ENCODE results near the gene GSTT2. TPM values are rescaled to one million over a fixed set of nuclear protein-coding genes. Genes with fewer than 3 reads are reported as not detected.
"Not testable (repeated sequence)": the region's sequence is repeated elsewhere in the genome, so short reads cannot be mapped to it uniquely, and the experiment has no call there.

The GSTT2 gene
- total RNA-seq, 1 donor from 2014 or later: 1.1 TPM

DNA sequence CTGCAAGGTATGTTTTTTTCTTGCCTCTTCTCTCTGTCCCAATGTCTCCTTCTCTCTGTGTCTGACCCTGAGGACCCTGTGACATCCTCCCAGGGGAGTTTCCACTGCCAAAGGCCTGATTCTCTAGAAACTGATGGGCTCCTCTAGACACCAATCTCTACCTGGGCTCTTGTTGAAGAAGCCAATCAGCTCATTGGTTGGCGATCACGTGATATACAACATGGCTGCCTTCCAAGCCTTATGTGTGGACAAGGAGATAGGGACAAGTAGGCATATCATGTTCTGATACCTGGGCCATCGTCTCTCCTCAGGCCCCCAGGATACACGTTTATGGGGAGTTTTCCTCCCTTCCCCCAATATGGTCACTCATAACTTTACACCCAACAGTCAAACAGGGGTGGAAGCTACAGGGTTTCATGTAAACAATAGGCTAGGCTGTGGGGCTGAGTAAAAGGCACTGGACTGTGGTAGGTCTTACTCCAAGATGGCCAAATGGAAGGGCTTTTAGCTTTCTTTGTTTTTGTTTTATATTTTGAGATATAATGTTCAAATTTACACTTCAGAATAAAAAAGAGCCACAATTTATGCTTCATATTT lies 13.7 kb downstream of the GSTT2 start:
- H3K9me3 ChIP-seq; ATAC-seq; H3K27me3 ChIP-seq; intact Hi-C loops (cut with DNase I); DNase-seq; H3K36me3 ChIP-seq; H3K4me1 ChIP-seq; H3K4me3 ChIP-seq; H3K27ac ChIP-seq: not testable (repeated sequence)

DNA sequence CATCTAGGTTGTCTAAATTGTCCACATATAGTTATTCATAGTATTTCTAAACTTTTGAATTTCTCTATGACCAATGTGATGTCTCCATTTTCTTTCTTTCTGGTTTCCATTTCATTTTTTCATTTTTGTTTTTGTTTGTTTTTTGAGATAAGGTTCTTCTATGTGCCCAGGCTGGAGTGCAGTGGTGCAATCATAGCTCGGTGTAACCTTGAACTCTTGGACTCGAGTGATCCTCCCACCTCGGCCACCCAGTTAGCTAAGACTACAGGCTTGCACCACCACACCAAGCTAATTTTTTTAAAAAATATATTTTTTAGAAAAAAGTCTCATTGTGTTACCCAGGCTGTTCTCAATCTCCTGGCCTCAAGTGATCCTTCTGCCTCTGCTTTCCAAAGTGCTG lies 17.2 kb downstream of the GSTT2 start:
- Histone ChIP-seq H3K4me1 (no peaks in the 10 kb centered on the region), H3K27ac (no peak overlapping the region), H3K27me3 (no peaks in the 10 kb centered on the region), H3K9me3 (no peaks in the 10 kb centered on the region), H3K36me3 (no peaks in the 10 kb centered on the region), H3K4me3 (no peak overlapping the region)
- no peak for ATAC-seq
- no peak for DNase-seq
- intact Hi-C loops (cut with DNase I): no loop called here
- TF ChIP-seq, protein P1, sequence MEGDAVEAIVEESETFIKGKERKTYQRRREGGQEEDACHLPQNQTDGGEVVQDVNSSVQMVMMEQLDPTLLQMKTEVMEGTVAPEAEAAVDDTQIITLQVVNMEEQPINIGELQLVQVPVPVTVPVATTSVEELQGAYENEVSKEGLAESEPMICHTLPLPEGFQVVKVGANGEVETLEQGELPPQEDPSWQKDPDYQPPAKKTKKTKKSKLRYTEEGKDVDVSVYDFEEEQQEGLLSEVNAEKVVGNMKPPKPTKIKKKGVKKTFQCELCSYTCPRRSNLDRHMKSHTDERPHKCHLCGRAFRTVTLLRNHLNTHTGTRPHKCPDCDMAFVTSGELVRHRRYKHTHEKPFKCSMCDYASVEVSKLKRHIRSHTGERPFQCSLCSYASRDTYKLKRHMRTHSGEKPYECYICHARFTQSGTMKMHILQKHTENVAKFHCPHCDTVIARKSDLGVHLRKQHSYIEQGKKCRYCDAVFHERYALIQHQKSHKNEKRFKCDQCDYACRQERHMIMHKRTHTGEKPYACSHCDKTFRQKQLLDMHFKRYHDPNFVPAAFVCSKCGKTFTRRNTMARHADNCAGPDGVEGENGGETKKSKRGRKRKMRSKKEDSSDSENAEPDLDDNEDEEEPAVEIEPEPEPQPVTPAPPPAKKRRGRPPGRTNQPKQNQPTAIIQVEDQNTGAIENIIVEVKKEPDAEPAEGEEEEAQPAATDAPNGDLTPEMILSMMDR (IDR thresholded peaks at IDR 0.05): no peak

DNA sequence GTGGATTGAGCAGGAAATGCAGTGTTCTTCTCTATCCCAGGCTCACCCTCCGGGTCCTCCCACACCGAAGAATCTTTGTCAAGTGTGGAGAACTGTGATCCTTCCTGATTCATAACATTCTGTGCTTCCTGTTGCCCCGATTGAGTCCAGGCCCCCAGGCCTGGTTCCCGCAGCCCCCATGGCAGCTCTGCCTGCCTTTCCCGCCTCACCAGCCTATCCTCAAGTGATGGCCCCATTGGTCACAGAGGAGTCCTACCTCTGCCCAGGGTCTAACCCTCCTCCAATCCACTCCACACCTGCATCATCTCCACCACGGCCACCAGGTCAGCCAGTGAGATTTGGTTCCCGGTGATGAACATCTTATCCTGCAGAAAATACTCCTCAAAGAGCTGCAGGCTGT lies 19.8 kb downstream of the GSTT2 start:
- H3K27ac ChIP-seq; intact Hi-C loops (cut with DNase I); H3K4me1 ChIP-seq; H3K9me3 ChIP-seq; DNase-seq; ATAC-seq; H3K4me3 ChIP-seq; H3K36me3 ChIP-seq; H3K27me3 ChIP-seq: not testable (repeated sequence)

DNA sequence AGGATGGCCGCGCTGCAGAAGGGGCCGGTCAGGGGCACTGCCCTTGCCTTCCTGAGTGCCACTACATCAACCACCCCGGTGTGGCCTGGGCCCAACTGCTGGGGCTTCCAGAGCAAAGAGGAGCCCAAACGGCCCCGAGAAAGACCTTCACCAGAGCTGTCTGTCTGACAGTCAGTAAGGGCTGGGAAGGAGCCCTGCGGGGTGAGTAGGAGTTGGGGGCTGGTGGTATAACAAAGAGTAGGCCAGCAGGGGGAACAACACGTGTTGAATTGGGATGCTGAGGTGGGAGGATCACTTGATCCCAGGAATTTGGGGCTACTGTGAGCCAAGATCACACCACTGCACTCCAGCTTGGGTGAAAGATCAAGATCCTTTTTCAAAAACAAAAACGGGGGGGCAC lies 21.4 kb downstream of the GSTT2 start:
- no peaks in the 10 kb centered on the region for H3K9me3 ChIP-seq
- no peak overlapping the region for H3K27ac ChIP-seq
- no peaks in the 10 kb centered on the region for H3K36me3 ChIP-seq
- H3K4me1 ChIP-seq: no peaks in the 10 kb centered on the region
- TF ChIP-seq, protein P1 (IDR thresholded peaks at IDR 0.05): no peak
- ATAC-seq (no peak), DNase-seq (no peak)
- no peak overlapping the region for H3K4me3 ChIP-seq
- no peaks in the 10 kb centered on the region for H3K27me3 ChIP-seq
- intact Hi-C loops (cut with DNase I): no loop called here

DNA sequence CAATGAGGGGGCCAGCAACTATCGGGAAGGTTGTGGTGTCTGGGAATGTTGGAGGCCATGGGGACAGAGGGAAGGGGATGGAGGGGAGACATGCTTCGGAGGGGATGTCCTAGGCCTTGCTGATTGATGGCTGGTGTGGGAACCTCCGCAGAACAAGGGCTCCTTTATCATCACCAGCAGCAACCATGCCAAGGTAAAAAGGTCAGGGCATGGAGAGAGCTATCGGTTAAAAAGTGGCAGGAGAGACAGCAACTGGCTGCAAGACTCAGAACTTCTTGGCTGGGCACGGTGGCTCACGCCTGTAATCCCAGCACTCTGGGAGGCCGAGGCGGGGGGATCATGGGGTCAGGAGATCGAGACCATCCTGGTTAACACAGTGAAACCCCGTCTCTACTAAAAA lies 22.3 kb downstream of the GSTT2 start:
- no peak overlapping the region for H3K4me3 ChIP-seq
- H3K4me1 ChIP-seq: no peaks in the 10 kb centered on the region
- H3K9me3 ChIP-seq: no peaks in the 10 kb centered on the region
- H3K27me3 ChIP-seq: no peaks in the 10 kb centered on the region
- ATAC-seq (no peak), DNase-seq (no peak)
- intact Hi-C loops (cut with DNase I): no loop called here
- TF ChIP-seq, protein P1 (IDR thresholded peaks at IDR 0.05): no peak
- H3K27ac ChIP-seq: no peak overlapping the region
- no peaks in the 10 kb centered on the region for H3K36me3 ChIP-seq

DNA sequence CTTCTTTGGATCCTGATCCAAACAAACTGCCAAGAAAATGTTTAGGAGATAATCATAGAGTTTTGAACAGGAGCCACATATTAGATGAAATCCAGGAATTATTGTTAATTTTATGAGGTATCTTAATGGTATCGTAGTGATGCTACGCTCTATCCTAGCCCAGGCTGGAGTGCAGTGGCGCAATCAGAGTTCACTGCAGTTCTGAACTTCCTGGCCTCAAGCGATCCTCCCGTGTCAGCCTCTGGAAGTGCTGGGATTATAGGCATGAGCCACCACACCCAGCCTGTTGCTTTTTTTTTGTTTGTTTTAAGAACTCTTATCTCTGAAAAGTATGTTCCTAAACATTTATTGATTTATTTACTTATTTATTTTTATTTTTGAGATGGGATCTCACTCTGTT lies 22.9 kb downstream of the GSTT2 start:
- no peak for DNase-seq

More for the DNA sequence above, 22.9 kb downstream of the GSTT2 start:
- Histone ChIP-seq H3K9me3 (no peaks in the 10 kb centered on the region), H3K36me3 (no peaks in the 10 kb centered on the region), H3K4me1 (no peaks in the 10 kb centered on the region), H3K27ac (no peak overlapping the region), H3K27me3 (no peaks in the 10 kb centered on the region), H3K4me3 (no peak overlapping the region)
- intact Hi-C loops (cut with DNase I): no loop called here
- TF ChIP-seq, protein P1 (IDR thresholded peaks at IDR 0.05): no peak
- no peak for ATAC-seq

Data from upper lobe of right lung (tissue), 1 donor.